Stomach (tissue), 4 donors: ENCODE data around the gene RGS6.

Experiments
- EP300 ChIP-seq: sonication (generic); formaldehyde crosslinking; IDR thresholded peaks from one replicate; pipeline ENCODE4 v1.6.1; 2017; ENCODE audit warnings: antibody characterized with exemption
- POLR2A ChIP-seq, 4 donors: fragments of 450-650 bp; IDR thresholded peaks; one replicate each; pipeline ENCODE4 v1.6.1; 2016; ENCODE audit warnings: antibody characterized with exemption in 4 of 4, control low read depth in 2 of 4, mild to moderate bottlenecking in 1 of 4, moderate library complexity in 1 of 4
- POLR2AphosphoS5 ChIP-seq, 3 donors: sonication (generic); formaldehyde crosslinking; IDR thresholded peaks; one replicate each; pipeline ENCODE4 v1.6.1; 2016; ENCODE audit warnings: antibody characterized with exemption in 3 of 3
- TF ChIP-seq, protein P1 (sequence below), 7 experiments: fragments of 450-650 bp in 4 of 7; fragments of 200-600 bp in 3 of 7; sonication (generic) in 3 of 7; IDR thresholded peaks; one replicate each; pipeline ENCODE4 v1.5.1; 2016 to 2019; ENCODE audit warnings: antibody characterized with exemption in 7 of 7, control low read depth in 2 of 7, mild to moderate bottlenecking in 1 of 7

DNA sequence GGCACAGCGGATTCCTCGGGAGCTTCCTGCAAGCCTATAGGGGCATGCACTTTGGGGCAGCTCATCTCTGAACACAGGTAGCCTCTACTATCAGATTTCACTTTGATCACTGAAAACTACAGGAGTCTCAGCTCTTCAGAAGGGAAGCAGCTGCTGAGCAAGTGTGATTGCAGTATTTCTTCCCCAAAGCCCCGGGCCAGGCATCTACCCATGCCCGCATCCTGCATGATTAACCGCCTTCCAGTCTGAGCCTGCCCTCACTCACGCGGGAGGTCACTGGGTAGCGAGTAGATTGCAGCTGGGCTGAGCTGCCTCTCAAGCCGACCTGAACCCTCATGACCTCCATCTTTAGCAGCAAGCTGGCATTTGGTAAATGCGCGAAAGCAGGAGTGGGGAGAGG is 627.0 kb downstream of the RGS6 start:
- TF ChIP-seq POLR2A (IDR thresholded peaks at IDR 0.05) (no peak), POLR2AphosphoS5 (IDR thresholded peaks at IDR 0.05) (no peak), EP300 (no peak)
- TF ChIP-seq, protein P1, sequence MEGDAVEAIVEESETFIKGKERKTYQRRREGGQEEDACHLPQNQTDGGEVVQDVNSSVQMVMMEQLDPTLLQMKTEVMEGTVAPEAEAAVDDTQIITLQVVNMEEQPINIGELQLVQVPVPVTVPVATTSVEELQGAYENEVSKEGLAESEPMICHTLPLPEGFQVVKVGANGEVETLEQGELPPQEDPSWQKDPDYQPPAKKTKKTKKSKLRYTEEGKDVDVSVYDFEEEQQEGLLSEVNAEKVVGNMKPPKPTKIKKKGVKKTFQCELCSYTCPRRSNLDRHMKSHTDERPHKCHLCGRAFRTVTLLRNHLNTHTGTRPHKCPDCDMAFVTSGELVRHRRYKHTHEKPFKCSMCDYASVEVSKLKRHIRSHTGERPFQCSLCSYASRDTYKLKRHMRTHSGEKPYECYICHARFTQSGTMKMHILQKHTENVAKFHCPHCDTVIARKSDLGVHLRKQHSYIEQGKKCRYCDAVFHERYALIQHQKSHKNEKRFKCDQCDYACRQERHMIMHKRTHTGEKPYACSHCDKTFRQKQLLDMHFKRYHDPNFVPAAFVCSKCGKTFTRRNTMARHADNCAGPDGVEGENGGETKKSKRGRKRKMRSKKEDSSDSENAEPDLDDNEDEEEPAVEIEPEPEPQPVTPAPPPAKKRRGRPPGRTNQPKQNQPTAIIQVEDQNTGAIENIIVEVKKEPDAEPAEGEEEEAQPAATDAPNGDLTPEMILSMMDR (IDR thresholded peaks at IDR 0.05) = no peak
